Effector memory CD8-positive, alpha-beta T cell (primary cell): ENCODE measurements around the gene USP17L20.
"Not testable (repeated sequence)": the region's sequence is repeated elsewhere in the genome, so short reads cannot be mapped to it uniquely, and the experiment has no call there.

Experiments used
- ATAC-seq: fragments of 150-1000 bp; cut with Tn5 transposase; replicated peaks from 2 replicates; pipeline ENCODE4 v1.10.0; 2021; ENCODE audit warnings: mild to moderate bottlenecking, moderate library complexity
- DNase-seq, 3 experiments: peaks; one replicate each; pipeline ENCODE4 v3.0.0; 2021
- H3K27ac Mint-ChIP-seq, 2 donors: one replicate each; pipeline ENCODE4 v1.8.0; 2022; ENCODE audit warnings: mild to moderate bottlenecking in 2 of 2, mixed read lengths in 2 of 2, moderate library complexity in 2 of 2
- H3K27me3 Mint-ChIP-seq, 2 donors: one replicate each; pipeline ENCODE4 v1.8.0; 2022; ENCODE audit warnings: mixed read lengths in 2 of 2
- H3K36me3 Mint-ChIP-seq: one replicate; pipeline ENCODE4 v1.8.0; 2022; ENCODE audit warnings: mild to moderate bottlenecking, moderate library complexity, mixed read lengths; ENCODE audit not compliant: insufficient read depth
- H3K4me1 Mint-ChIP-seq, 2 donors: one replicate each; pipeline ENCODE4 v1.8.0; 2022; ENCODE audit warnings: low read depth in 2 of 2, mixed read lengths in 2 of 2
- H3K4me3 Mint-ChIP-seq, 2 donors: one replicate each; pipeline ENCODE4 v1.8.0; 2022; ENCODE audit warnings: mild to moderate bottlenecking in 2 of 2, mixed read lengths in 2 of 2, moderate library complexity in 2 of 2
- H3K9me3 Mint-ChIP-seq, 2 donors: one replicate each; pipeline ENCODE4 v1.8.0; 2022; ENCODE audit warnings: mixed read lengths in 2 of 2

Gene USP17L20

GRCh38 chr4:9267319-9267718, 9.4 kb downstream of the USP17L20 start, which contains the start of gene USP17L22:
TSS of gene USP17L22 (plus strand) at chr4:9267619. CDS start at chr4:9267619, 0 bp downstream.
- H3K9me3 Mint-ChIP-seq, H3K4me3 Mint-ChIP-seq, H3K36me3 Mint-ChIP-seq, H3K4me1 Mint-ChIP-seq, H3K27ac Mint-ChIP-seq, ATAC-seq, DNase-seq, H3K27me3 Mint-ChIP-seq: not testable (repeated sequence)

GRCh38 chr4:9271719-9272118, 13.8 kb downstream of the USP17L20 start:
- DNase-seq, H3K36me3 Mint-ChIP-seq, H3K27ac Mint-ChIP-seq, H3K4me3 Mint-ChIP-seq, ATAC-seq, H3K27me3 Mint-ChIP-seq, H3K4me1 Mint-ChIP-seq, H3K9me3 Mint-ChIP-seq: not testable (repeated sequence)
